ENCODE measurements around the gene RASAL2.

The RASAL2 gene

GRCh38 chr1:178477841-178478240, 383.9 kb downstream of the RASAL2 start:
- DNase-seq (ENCODE audit: insufficient read length, low spot score): no peak
- FAIRE-seq: no peak

GRCh38 chr1:178483251-178483957, 389.5 kb downstream of the RASAL2 start:
- DNase-seq (ENCODE audit: insufficient read length, low spot score): no peak
- FAIRE-seq: no peak

- peak; percentile 23 for FAIRE-seq
Measured at GRCh38 chr1:178484698-178485225, 390.9 kb downstream of the RASAL2 start.

GRCh38 chr1:178485541-178485981, 391.7 kb downstream of the RASAL2 start:
- FAIRE-seq: no peak
- DNase-seq (ENCODE audit: insufficient read length, low spot score): no peak

More at GRCh38 chr1:178484698-178485225, 390.9 kb downstream of the RASAL2 start:
- no peak for DNase-seq (ENCODE audit: insufficient read length, low spot score)

GRCh38 chr1:178486100-178487069, 392.5 kb downstream of the RASAL2 start:
- no peak for FAIRE-seq

GRCh38 chr1:178487070-178487615, 393.2 kb downstream of the RASAL2 start:
- DNase-seq (ENCODE audit: insufficient read length, low spot score) (no peak), FAIRE-seq (no peak)

More at GRCh38 chr1:178486100-178487069, 392.5 kb downstream of the RASAL2 start:
- no peak for DNase-seq (ENCODE audit: insufficient read length, low spot score)

- FAIRE-seq: no peak
- DNase-seq (ENCODE audit: insufficient read length, low spot score): no peak
Measured at GRCh38 chr1:178488393-178488792, 394.5 kb downstream of the RASAL2 start.

- FAIRE-seq: no peak
- no peak for DNase-seq (ENCODE audit: insufficient read length, low spot score)
Measured at GRCh38 chr1:178489399-178489798, 395.5 kb downstream of the RASAL2 start.

- no peak for FAIRE-seq
- DNase-seq (ENCODE audit: insufficient read length, low spot score): no peak
Measured at GRCh38 chr1:178490136-178490535, 396.2 kb downstream of the RASAL2 start.

GRCh38 chr1:178490967-178491366, 397.1 kb downstream of the RASAL2 start:
- DNase-seq (ENCODE audit: insufficient read length, low spot score) (no peak), FAIRE-seq (no peak)

- no peak for FAIRE-seq
- DNase-seq (ENCODE audit: insufficient read length, low spot score): no peak
Measured at GRCh38 chr1:178491721-178492120, 397.8 kb downstream of the RASAL2 start.

- no peak for FAIRE-seq
- no peak for DNase-seq (ENCODE audit: insufficient read length, low spot score)
Measured at GRCh38 chr1:178492341-178492740, 398.4 kb downstream of the RASAL2 start.

- FAIRE-seq: no peak
- no peak for DNase-seq (ENCODE audit: insufficient read length, low spot score)
Measured at GRCh38 chr1:178493301-178493741, 399.4 kb downstream of the RASAL2 start.

GRCh38 chr1:178494569-178494971, 400.7 kb downstream of the RASAL2 start:
- DNase-seq (ENCODE audit: insufficient read length, low spot score) (no peak), FAIRE-seq (no peak)

GRCh38 chr1:178495158-178495557, 401.3 kb downstream of the RASAL2 start:
- DNase-seq (ENCODE audit: insufficient read length, low spot score) (no peak), FAIRE-seq (no peak)

GRCh38 chr1:178495741-178496409, 402.0 kb downstream of the RASAL2 start:
- DNase-seq (ENCODE audit: insufficient read length, low spot score): no peak
- no peak for FAIRE-seq

- DNase-seq (ENCODE audit: insufficient read length, low spot score) (no peak), FAIRE-seq (no peak)
Measured at GRCh38 chr1:178496410-178497135, 402.7 kb downstream of the RASAL2 start, which contains the start of gene CLEC20A. TSS of gene CLEC20A (minus strand) at chr1:178496964. CDS start at chr1:178496939, 25 bp downstream.

GRCh38 chr1:178497903-178498478, 404.1 kb downstream of the RASAL2 start:
- DNase-seq (ENCODE audit: insufficient read length, low spot score): no peak
- no peak for FAIRE-seq

All from HTR-8/SVneo (cell line).